Measurements from ENCODE around the gene WWC2.

WWC2 gene

DNA sequence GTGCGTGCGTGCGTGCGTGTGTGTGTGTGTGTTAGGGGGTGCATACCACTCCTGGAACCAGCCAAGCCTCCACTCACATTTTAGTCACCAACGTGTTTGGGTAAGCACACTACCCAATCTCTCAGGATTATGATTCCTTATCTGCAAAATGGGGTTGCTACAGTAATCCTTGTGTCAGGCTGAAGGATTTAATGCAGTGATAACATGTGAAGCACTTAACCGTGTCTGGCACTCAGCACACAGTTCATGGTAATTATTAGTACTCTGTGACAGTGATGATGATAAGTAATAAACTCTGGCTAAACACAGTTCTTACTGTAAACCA lies 163.7 kb downstream of the WWC2 start:
- no peak for DNase-seq

DNA sequence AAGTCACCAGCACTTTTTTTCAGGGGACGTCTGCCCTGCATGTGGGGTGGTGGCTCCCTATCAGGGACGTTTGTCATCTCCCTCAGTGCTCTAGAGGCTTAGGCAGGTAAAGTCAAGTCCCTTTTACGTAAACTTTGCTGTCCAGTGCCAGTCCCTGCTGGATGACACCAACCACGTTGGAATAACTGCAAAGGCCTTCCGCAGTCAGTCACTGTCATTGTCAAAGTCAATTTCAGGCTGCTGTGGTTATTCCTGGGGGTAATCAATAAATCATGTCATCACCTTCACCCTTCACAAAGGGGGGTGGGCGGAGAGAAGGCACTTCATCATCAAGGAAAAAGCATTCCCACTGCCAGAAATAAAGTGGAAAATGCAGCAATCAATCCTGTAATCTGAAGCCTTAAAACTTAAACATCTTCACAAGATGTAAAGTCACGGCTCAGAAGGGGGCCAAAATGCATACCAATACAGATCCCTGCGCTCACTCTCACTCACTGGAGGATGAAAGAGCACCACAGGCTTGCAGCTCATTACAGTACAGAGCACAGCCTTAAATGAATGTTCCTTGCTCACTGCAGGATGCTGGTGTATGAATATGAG lies 164.8 kb downstream of the WWC2 start:
- no peak for DNase-seq

- DNase-seq = no peak
These were observed 165.6 kb downstream of the WWC2 start for GRCh38 chr4:183264614-183265013.

- DNase-seq = no peak
These were observed 167.3 kb downstream of the WWC2 start for GRCh38 chr4:183266371-183266770.

GRCh38 chr4:183268556-183268955 lies 169.5 kb downstream of the WWC2 start:
- no peak for DNase-seq

GRCh38 chr4:183272384-183272783 lies 173.3 kb downstream of the WWC2 start:
- no peak for DNase-seq

DNA sequence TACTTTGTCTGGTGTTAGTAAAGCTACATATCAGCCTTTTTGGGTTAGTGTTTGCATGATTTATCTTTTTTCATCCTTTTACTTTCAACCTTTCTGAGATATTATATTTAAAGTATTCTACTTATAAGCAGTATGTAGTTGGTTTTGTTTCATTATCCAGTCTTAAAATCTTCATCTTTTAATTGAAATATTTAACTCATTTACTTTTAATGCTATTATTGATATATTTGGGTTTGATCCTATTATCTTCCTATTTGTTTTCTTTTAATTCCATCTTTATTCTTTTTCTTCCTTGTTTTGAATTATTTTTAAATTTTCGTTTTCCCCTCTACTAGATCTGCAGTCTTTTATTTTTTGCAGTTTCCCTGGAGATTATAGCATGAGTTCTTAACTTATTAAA lies 177.0 kb downstream of the WWC2 start:
- no peak for DNase-seq

GRCh38 chr4:183284258-183284785 lies 185.3 kb downstream of the WWC2 start:
- DNase-seq = no peak

GRCh38 chr4:183284965-183285364 lies 185.9 kb downstream of the WWC2 start:
- no peak for DNase-seq

- DNase-seq = no peak
These were observed 186.8 kb downstream of the WWC2 start for GRCh38 chr4:183285886-183286285.

- DNase-seq = no peak
These were observed 187.7 kb downstream of the WWC2 start for GRCh38 chr4:183286590-183287308.

GRCh38 chr4:183287309-183287659 lies 188.2 kb downstream of the WWC2 start:
- DNase-seq = no peak

DNA sequence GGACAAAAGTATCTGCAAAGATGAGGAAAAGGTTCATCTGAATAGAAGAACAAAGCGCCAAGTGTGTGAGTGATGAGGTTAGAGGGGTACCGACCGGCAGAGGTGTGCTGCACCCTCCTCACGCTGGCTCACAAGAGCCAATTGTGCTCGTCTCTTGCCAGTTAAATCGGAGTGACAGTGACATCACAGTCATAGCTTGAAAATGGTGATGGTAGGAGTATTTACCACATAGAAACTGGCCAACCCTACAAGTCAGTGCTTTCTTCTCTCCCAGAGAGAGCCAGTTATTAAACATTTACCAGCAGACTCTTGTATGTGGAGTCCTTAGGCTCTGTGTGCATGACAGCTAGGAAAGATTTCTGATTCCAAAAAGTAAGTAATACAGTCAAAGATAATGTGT lies 188.6 kb downstream of the WWC2 start:
- DNase-seq = no peak

GRCh38 chr4:183288955-183289354 lies 189.9 kb downstream of the WWC2 start:
- no peak for DNase-seq

DNA sequence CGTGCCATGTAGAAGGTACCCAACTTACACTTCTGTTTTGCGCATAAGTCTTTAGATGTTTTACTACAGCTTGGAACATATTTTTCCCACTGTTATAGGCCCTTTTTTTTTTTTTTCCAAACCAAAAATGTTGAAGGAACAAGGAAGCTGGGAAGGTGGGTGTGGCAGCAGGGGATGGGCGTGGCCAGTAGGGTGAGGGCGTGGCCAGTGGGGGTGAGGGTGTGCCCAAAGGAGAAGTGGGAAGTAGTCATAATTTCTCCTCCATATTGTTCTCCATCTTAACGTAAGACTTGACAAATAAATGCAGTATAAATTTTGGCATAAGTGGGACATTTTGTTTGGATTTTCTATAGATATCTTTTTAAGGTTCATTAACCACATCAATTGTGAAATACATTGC lies 190.6 kb downstream of the WWC2 start:
- DNase-seq = no peak

- DNase-seq = no peak
These were observed 192.0 kb downstream of the WWC2 start for GRCh38 chr4:183291070-183291469.

DNA sequence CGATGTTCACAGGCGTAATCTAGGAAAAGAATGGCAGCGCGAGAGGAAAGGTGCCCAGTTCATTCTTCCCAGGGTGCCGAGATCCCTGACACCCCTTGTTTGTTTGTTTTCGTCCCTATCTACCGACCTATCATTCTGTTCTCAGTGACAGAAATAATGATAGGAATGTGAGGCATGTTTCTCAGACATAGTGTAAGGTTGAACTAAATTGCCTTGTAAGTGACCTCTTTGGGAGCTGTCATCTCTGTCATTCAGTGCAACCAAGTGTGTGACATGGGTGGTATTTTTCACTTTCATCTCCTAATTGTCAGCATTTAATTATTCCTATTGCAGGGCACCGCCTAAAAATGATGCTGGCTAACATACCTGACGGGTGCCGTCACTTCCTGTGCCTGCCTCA lies 196.7 kb downstream of the WWC2 start:
- no peak for DNase-seq

DNA sequence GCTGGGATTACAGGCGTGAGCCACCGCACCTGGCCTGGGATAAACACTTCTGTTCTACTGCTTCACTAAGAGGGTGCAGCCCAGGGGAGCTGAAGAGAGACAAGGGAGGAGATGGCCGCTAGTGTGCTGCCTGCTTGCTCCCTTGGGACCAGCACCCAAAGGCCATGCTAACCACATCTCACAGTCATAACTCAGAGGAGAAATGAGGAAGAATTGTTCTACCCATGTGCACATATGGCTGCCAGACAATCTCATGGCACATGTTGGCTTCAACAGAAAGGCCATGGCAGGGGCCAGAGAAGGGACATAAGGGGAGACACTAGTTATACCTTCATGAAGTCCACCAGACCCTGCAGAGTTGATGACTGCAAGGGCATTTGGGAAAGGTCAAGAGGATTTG lies 198.6 kb downstream of the WWC2 start:
- DNase-seq = no peak

- no peak for DNase-seq
These were observed 200.4 kb downstream of the WWC2 start for GRCh38 chr4:183299464-183299863.

- DNase-seq = no peak
These were observed 201.0 kb downstream of the WWC2 start for GRCh38 chr4:183300070-183300469.

DNA sequence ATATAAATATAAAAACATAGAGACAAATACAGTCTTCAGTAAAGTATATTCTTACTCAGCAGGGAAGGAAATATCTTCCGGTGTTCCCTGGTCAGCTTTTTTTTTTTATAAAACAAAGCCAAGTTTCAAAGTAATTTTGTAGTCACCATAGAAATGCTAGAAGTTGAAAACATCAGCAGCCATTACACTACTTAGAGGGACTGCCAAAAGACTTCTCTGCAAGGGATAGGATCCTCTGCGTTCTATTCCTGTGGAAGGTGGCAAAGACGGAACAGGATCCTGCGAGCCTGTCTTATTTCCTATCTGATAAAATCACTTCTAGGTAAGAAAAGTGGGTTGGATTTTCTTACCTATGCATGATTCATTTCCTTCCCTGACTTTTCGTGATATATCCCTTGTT lies 201.6 kb downstream of the WWC2 start:
- DNase-seq = no peak

DNA sequence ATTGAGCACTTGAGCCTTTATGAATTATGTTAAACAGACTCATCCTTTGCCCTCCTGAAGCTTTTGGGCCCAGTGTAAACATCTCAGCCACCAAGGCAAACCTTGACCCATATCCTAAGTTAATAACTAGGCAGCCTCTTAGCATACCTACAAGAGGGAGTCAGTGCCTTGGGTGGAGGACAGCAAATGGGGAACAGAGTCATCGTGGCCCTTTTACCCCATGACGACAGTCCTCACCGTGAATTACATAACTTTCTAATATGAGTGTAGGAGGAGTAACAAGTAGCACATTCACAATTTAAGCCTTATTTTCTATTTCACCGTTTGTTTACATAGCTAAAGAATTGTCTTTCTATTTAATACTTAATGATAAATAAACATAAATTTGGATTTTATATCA lies 204.2 kb downstream of the WWC2 start:
- DNase-seq = no peak

- DNase-seq = no peak
These were observed 205.0 kb downstream of the WWC2 start for GRCh38 chr4:183304067-183304466.

DNA sequence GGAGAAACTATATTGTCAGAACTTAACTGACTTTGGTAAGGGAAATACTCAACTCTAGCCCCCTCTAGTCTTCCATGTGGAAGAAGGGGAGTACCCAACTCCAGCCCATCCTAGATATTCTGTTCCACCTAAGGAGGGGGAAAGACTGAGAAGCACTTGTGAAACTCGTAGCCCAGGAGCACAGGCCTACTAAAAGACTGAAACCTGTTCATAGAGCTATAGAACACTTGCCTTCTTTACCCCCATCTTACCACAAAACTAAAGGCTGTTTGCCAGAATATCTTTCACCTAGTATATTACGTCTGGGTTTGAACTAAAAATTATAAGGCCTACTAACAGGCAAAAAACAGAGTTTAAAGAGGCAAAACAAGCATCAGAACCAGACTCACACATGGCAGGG lies 205.5 kb downstream of the WWC2 start:
- no peak for DNase-seq

DNA sequence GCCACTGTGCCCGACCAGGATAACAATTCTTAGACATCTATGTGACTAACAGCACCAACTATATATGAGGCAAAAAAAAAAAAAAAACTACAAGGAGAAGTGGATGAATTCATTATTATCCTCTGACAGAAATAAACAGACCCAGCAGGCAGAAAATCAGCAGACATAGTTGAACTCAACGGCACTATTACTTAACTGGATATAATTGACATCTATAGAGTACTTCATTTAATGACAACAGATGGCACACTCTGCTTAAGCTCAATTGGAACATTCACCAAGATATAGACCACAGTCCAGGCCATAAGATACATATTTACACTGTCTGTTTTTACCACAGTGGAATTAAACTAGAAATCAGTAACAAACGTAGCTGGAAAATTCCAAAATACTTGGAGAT lies 207.8 kb downstream of the WWC2 start:
- DNase-seq = no peak

Data from CD4-positive, alpha-beta T cell treated with Interleukin-17A for 4 hours (primary cell).